Esophagus squamous epithelium (tissue), 4 donors: ENCODE measurements around the gene CCT6B.

ENCODE experiments used
- POLR2A ChIP-seq, 4 donors: fragments of 450-650 bp; IDR thresholded peaks; one replicate each; pipeline ENCODE4 v1.6.1; 2017; ENCODE audit warnings: antibody characterized with exemption in 4 of 4, mild to moderate bottlenecking in 4 of 4, moderate library complexity in 3 of 4
- TF ChIP-seq, protein P1 (sequence below), 6 experiments: fragments of 450-650 bp in 4 of 6; fragments of 200-600 bp in 2 of 6; sonication (generic) in 2 of 6; IDR thresholded peaks; one replicate each; pipeline ENCODE4 v1.5.1; 2016 to 2019; ENCODE audit warnings: antibody characterized with exemption in 6 of 6, mild to moderate bottlenecking in 4 of 6, moderate library complexity in 4 of 6

GRCh38 chr17:34989473-34989872, 28.2 kb upstream of the CCT6B start:
- TF ChIP-seq, protein P1, sequence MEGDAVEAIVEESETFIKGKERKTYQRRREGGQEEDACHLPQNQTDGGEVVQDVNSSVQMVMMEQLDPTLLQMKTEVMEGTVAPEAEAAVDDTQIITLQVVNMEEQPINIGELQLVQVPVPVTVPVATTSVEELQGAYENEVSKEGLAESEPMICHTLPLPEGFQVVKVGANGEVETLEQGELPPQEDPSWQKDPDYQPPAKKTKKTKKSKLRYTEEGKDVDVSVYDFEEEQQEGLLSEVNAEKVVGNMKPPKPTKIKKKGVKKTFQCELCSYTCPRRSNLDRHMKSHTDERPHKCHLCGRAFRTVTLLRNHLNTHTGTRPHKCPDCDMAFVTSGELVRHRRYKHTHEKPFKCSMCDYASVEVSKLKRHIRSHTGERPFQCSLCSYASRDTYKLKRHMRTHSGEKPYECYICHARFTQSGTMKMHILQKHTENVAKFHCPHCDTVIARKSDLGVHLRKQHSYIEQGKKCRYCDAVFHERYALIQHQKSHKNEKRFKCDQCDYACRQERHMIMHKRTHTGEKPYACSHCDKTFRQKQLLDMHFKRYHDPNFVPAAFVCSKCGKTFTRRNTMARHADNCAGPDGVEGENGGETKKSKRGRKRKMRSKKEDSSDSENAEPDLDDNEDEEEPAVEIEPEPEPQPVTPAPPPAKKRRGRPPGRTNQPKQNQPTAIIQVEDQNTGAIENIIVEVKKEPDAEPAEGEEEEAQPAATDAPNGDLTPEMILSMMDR (IDR thresholded peaks at IDR 0.05) = no peak
- TF ChIP-seq POLR2A (IDR thresholded peaks at IDR 0.05) = no peak
